ENCODE measurements around the gene PPP1R14C.
"Not testable (repeated sequence)": the region's sequence is repeated elsewhere in the genome, so short reads cannot be mapped to it uniquely, and the experiment has no call there.

Gene PPP1R14C

GRCh38 chr6:150172929-150173328 lies 30.1 kb downstream of the PPP1R14C start:
- DNase-seq: no peak

- no peak for DNase-seq
These were observed 32.8 kb downstream of the PPP1R14C start for GRCh38 chr6:150175586-150176151.

GRCh38 chr6:150176152-150176551 lies 33.3 kb downstream of the PPP1R14C start:
- no peak for DNase-seq

GRCh38 chr6:150176659-150177058 lies 33.8 kb downstream of the PPP1R14C start:
- no peak for DNase-seq

GRCh38 chr6:150177259-150177951 lies 34.6 kb downstream of the PPP1R14C start:
- DNase-seq: no peak

GRCh38 chr6:150177952-150178520 lies 35.2 kb downstream of the PPP1R14C start:
- no peak for DNase-seq

GRCh38 chr6:150179030-150179429 lies 36.2 kb downstream of the PPP1R14C start:
- DNase-seq: no peak

GRCh38 chr6:150179907-150180424 lies 37.1 kb downstream of the PPP1R14C start:
- DNase-seq: not testable (repeated sequence)

GRCh38 chr6:150180517-150180916 lies 37.7 kb downstream of the PPP1R14C start:
- DNase-seq: no peak

- no peak for DNase-seq
These were observed 39.7 kb downstream of the PPP1R14C start for GRCh38 chr6:150182460-150183078.

- no peak for DNase-seq
These were observed 40.3 kb downstream of the PPP1R14C start for GRCh38 chr6:150183105-150183504.

GRCh38 chr6:150183966-150184365 lies 41.1 kb downstream of the PPP1R14C start:
- DNase-seq: no peak

GRCh38 chr6:150184850-150185731 lies 42.2 kb downstream of the PPP1R14C start:
- DNase-seq: no peak

GRCh38 chr6:150185732-150186117 lies 42.9 kb downstream of the PPP1R14C start:
- no peak for DNase-seq

GRCh38 chr6:150186129-150186898 lies 43.5 kb downstream of the PPP1R14C start:
- DNase-seq: no peak

- DNase-seq: not testable (repeated sequence)
These were observed 44.6 kb downstream of the PPP1R14C start for GRCh38 chr6:150187433-150187832.

- no peak for DNase-seq
These were observed 46.3 kb downstream of the PPP1R14C start for GRCh38 chr6:150189122-150189521.

- no peak for DNase-seq
These were observed 49.0 kb downstream of the PPP1R14C start for GRCh38 chr6:150191809-150192208.

- DNase-seq: peak; percentile 19
These were observed 51.4 kb downstream of the PPP1R14C start for GRCh38 chr6:150194195-150194594.

- DNase-seq: no peak
These were observed 53.2 kb downstream of the PPP1R14C start for GRCh38 chr6:150195996-150196417.

- DNase-seq: no peak
These were observed 54.3 kb downstream of the PPP1R14C start for GRCh38 chr6:150196942-150197745.
